HepG2 (cell line): ENCODE data around the gene CDK5RAP1. TPM values are rescaled to one million over a fixed set of nuclear protein-coding genes. Genes with fewer than 3 reads are reported as not detected.

ENCODE experiments used
- ATF7-NPFF ChIP-seq: sonication (generic); formaldehyde crosslinking; IDR thresholded peaks from 2 replicates; pipeline ENCODE4 v1.8.1; 2023; ENCODE audit warnings: mild to moderate bottlenecking, low read depth, missing genetic modification reagents, moderate library complexity
- CHD4 ChIP-seq: fragments of 200-600 bp; sonication (generic); IDR thresholded peaks from 2 replicates; pipeline ENCODE4 v1.7.0; 2017; ENCODE audit warnings: mild to moderate bottlenecking, low read length, borderline replicate concordance
- FOXK1 ChIP-seq: sonication (generic); formaldehyde crosslinking; IDR thresholded peaks from 2 replicates; pipeline ENCODE4 v1.4.0; 2020; ENCODE audit warnings: low read depth, missing genetic modification reagents, borderline replicate concordance
- GZF1 ChIP-seq: sonication (generic); formaldehyde crosslinking; IDR thresholded peaks from 2 replicates; pipeline ENCODE4 v1.5.1; 2020; ENCODE audit warnings: mild to moderate bottlenecking, missing genetic modification reagents
- KMT2A ChIP-seq: sonication (generic); formaldehyde crosslinking; IDR thresholded peaks from 2 replicates; pipeline ENCODE4 v1.4.0; 2020; ENCODE audit warnings: missing genetic modification reagents
- PRPF4 ChIP-seq: fragments of 200-400 bp; formaldehyde crosslinking; IDR thresholded peaks from 2 replicates; pipeline ENCODE4 v1.6.1; 2016; ENCODE audit warnings: low read length, low read depth; ENCODE audit not compliant: poor library complexity, severe bottlenecking
- RAD21 ChIP-seq: fragments of 450-650 bp; formaldehyde crosslinking; IDR thresholded peaks from 2 replicates; pipeline ENCODE4 v1.5.0; 2020; ENCODE audit warnings: mild to moderate bottlenecking
- SETDB1 ChIP-seq: sonication (generic); formaldehyde crosslinking; IDR thresholded peaks from 2 replicates; pipeline ENCODE4 v1.5.1; 2020; ENCODE audit warnings: missing genetic modification reagents, mild to moderate bottlenecking, borderline replicate concordance
- SP140L ChIP-seq: sonication (generic); formaldehyde crosslinking; IDR thresholded peaks from 2 replicates; pipeline ENCODE4 v1.4.0; 2020; ENCODE audit warnings: missing genetic modification reagents, borderline replicate concordance
- ZFP36L1 ChIP-seq: sonication (generic); formaldehyde crosslinking; IDR thresholded peaks from 2 replicates; pipeline ENCODE4 v1.8.0; 2022; ENCODE audit warnings: mild to moderate bottlenecking, missing genetic modification reagents, moderate library complexity
- ZIK1 ChIP-seq: sonication (generic); formaldehyde crosslinking; IDR thresholded peaks from 2 replicates; pipeline ENCODE4 v1.5.0; 2020; ENCODE audit warnings: mild to moderate bottlenecking, low read depth, missing genetic modification reagents, borderline replicate concordance
- ZNF331 ChIP-seq: sonication (generic); formaldehyde crosslinking; IDR thresholded peaks from 2 replicates; pipeline ENCODE4 v1.4.0; 2020; ENCODE audit warnings: missing genetic modification reagents
- ZNF564 ChIP-seq: sonication (generic); formaldehyde crosslinking; IDR thresholded peaks from 2 replicates; pipeline ENCODE4 v1.8.1; 2023; ENCODE audit warnings: mild to moderate bottlenecking, missing genetic modification reagents
- ZNF619 ChIP-seq: sonication (generic); formaldehyde crosslinking; IDR thresholded peaks from 2 replicates; pipeline ENCODE4 v1.4.0; 2020; ENCODE audit warnings: mild to moderate bottlenecking, missing genetic modification reagents
- polyA plus RNA-seq, 8 experiments: library from polyadenylated mRNA; depleted of rRNA in 3 of 8; stranded (reverse) in 7 of 8; unstranded in 1 of 8; fragments of >200 nt; fragmentation: Illumina TruSeq in 4 of 8; extraction: Trizol in 4 of 8; gene quantifications; 2 replicates each; pipeline versions ENCODE4 v1.2.1 to v1.2.3, GENCODE V29; 2011 to 2016; ENCODE audit warnings: low read depth in 4 of 8, missing spikeins in 1 of 8, mixed read lengths in 1 of 8; ENCODE audit not compliant: insufficient read depth in 1 of 8
- total RNA-seq, 5 experiments: library from RNA; depleted of rRNA; stranded (reverse); fragments of >200 nt; fragmentation: Illumina TruSeq; extraction: Trizol; gene quantifications; 2 replicates each; pipeline ENCODE4 v1.2.3, GENCODE V29; 2016; ENCODE audit warnings: low read depth in 1 of 5
- TF ChIP-seq, protein P1 (sequence below): IDR thresholded peaks from 2 replicates; pipeline ENCODE4 v1.4.0; 2020; ENCODE audit warnings: mild to moderate bottlenecking, missing genetic modification reagents
- TF ChIP-seq, protein P2 (sequence below): sonication (generic); formaldehyde crosslinking; IDR thresholded peaks from 2 replicates; pipeline ENCODE4 v1.5.1; 2020; ENCODE audit warnings: mild to moderate bottlenecking, missing genetic modification reagents
- TF ChIP-seq, protein P3 (sequence below): sonication (generic); formaldehyde crosslinking; IDR thresholded peaks from 2 replicates; pipeline ENCODE4 v1.4.0; 2020; ENCODE audit warnings: mild to moderate bottlenecking, missing genetic modification reagents
- TF ChIP-seq, protein P4 (sequence below): sonication (generic); formaldehyde crosslinking; IDR thresholded peaks from 2 replicates; pipeline ENCODE4 v1.5.1; 2020; ENCODE audit warnings: mild to moderate bottlenecking, moderate library complexity, missing genetic modification reagents

CDK5RAP1 gene
- total and polyA plus RNA-seq, 2 of the 13 experiments (the other 11 are each of a cell fraction or from before 2014, with no cell fraction given) = 53.6 to 98.2 TPM

DNA sequence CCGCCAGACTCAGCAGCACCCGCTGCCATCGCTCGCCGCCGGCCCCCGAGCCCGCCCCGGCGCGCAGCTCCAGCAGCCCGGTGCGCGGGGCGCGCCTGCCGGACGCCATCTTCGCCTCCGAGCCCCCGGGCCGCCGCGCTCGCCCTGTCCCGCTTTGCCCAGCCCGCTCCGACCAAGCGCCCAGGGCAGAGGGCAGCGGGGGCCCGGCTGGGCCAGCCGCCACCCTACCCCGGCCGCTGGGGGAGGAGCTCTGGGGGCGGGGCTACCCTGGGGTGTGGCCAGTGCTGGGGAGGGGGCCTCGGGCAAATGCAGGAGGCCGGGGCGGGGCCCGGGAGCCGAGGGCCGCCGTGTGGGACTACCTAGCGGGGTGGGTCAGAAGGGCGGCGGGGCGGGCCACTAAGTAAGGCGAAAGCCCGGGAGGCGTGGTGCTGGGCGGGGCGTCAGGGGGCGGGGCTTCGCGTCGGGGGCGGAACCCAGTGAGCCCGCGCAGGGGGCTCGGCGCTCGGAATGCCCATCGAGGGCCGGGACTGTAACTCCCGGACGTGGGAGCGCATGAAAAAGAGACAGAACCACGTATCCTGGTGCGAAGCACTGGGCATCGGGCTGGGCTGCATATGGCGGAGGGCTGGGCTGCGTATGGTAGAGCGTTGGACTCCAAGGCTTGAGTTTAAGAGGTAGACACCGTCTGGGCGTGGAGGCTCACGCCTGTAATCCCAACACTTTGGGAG is 42.4 kb upstream of the CDK5RAP1 start, which contains the start of gene SNTA1 (continued):
- TF ChIP-seq, protein P1, sequence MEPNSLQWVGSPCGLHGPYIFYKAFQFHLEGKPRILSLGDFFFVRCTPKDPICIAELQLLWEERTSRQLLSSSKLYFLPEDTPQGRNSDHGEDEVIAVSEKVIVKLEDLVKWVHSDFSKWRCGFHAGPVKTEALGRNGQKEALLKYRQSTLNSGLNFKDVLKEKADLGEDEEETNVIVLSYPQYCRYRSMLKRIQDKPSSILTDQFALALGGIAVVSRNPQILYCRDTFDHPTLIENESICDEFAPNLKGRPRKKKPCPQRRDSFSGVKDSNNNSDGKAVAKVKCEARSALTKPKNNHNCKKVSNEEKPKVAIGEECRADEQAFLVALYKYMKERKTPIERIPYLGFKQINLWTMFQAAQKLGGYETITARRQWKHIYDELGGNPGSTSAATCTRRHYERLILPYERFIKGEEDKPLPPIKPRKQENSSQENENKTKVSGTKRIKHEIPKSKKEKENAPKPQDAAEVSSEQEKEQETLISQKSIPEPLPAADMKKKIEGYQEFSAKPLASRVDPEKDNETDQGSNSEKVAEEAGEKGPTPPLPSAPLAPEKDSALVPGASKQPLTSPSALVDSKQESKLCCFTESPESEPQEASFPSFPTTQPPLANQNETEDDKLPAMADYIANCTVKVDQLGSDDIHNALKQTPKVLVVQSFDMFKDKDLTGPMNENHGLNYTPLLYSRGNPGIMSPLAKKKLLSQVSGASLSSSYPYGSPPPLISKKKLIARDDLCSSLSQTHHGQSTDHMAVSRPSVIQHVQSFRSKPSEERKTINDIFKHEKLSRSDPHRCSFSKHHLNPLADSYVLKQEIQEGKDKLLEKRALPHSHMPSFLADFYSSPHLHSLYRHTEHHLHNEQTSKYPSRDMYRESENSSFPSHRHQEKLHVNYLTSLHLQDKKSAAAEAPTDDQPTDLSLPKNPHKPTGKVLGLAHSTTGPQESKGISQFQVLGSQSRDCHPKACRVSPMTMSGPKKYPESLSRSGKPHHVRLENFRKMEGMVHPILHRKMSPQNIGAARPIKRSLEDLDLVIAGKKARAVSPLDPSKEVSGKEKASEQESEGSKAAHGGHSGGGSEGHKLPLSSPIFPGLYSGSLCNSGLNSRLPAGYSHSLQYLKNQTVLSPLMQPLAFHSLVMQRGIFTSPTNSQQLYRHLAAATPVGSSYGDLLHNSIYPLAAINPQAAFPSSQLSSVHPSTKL (CRISPR knock-in tag) = no peak
- TF ChIP-seq GZF1 (CRISPR knock-in tag) (no peak), ZFP36L1 (CRISPR knock-in tag) (no peak), KMT2A (CRISPR knock-in tag) (0 out of 2 replicates have a peak, but pooled peaks have one; percentile 32), SP140L (CRISPR knock-in tag) (peak; percentile 36; the same call in 1 of the 2 replicates), FOXK1 (CRISPR knock-in tag) (no peak), ZNF564 (CRISPR knock-in tag) (peak; percentile 60; the same call in 1 of the 2 replicates), ATF7-NPFF (CRISPR knock-in tag) (peak; percentile 64; the same call in 1 of the 2 replicates), ZIK1 (no peak), CHD4 (no peak), ZNF619 (CRISPR knock-in tag) (no peak; the same call in 1 of the 2 replicates), RAD21 (CRISPR knock-in tag) (peak; percentile 84), PRPF4 (no peak), ZNF331 (CRISPR knock-in tag) (no peak; the same call in 1 of the 2 replicates), SETDB1 (CRISPR knock-in tag) (no peak)
- TF ChIP-seq, protein P2, sequence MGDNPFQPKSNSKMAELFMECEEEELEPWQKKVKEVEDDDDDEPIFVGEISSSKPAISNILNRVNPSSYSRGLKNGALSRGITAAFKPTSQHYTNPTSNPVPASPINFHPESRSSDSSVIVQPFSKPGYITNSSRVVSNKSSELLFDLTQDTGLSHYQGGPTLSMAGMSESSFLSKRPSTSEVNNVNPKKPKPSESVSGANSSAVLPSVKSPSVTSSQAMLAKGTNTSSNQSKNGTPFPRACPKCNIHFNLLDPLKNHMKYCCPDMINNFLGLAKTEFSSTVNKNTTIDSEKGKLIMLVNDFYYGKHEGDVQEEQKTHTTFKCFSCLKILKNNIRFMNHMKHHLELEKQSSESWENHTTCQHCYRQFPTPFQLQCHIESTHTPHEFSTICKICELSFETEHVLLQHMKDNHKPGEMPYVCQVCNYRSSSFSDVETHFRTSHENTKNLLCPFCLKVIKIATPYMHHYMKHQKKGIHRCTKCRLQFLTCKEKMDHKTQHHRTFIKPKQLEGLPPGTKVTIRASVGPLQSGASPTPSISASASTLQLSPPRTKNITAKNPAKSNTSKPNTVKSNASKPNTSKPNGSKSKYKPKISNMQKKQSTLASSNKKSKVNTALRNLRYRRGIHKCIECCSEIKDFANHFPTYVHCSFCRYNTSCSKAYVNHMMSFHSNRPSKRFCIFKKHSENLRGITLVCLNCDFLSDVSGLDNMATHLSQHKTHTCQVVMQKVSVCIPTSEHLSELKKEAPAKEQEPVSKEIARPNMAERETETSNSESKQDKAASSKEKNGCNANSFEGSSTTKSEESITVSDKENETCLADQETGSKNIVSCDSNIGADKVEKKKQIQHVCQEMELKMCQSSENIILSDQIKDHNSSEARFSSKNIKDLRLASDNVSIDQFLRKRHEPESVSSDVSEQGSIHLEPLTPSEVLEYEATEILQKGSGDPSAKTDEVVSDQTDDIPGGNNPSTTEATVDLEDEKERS = no peak
- TF ChIP-seq, protein P3, sequence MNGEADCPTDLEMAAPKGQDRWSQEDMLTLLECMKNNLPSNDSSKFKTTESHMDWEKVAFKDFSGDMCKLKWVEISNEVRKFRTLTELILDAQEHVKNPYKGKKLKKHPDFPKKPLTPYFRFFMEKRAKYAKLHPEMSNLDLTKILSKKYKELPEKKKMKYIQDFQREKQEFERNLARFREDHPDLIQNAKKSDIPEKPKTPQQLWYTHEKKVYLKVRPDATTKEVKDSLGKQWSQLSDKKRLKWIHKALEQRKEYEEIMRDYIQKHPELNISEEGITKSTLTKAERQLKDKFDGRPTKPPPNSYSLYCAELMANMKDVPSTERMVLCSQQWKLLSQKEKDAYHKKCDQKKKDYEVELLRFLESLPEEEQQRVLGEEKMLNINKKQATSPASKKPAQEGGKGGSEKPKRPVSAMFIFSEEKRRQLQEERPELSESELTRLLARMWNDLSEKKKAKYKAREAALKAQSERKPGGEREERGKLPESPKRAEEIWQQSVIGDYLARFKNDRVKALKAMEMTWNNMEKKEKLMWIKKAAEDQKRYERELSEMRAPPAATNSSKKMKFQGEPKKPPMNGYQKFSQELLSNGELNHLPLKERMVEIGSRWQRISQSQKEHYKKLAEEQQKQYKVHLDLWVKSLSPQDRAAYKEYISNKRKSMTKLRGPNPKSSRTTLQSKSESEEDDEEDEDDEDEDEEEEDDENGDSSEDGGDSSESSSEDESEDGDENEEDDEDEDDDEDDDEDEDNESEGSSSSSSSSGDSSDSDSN (CRISPR knock-in tag) = peak; percentile 61
- TF ChIP-seq, protein P4, sequence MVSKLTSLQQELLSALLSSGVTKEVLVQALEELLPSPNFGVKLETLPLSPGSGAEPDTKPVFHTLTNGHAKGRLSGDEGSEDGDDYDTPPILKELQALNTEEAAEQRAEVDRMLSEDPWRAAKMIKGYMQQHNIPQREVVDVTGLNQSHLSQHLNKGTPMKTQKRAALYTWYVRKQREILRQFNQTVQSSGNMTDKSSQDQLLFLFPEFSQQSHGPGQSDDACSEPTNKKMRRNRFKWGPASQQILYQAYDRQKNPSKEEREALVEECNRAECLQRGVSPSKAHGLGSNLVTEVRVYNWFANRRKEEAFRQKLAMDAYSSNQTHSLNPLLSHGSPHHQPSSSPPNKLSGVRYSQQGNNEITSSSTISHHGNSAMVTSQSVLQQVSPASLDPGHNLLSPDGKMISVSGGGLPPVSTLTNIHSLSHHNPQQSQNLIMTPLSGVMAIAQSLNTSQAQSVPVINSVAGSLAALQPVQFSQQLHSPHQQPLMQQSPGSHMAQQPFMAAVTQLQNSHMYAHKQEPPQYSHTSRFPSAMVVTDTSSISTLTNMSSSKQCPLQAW (CRISPR knock-in tag) = no peak
